ENCODE data around the gene RAB11A.
A peak's percentile ranks its signal among the peaks of the same experiment; 100 is the strongest.
"Not testable (repeated sequence)": the region's sequence is repeated elsewhere in the genome, so short reads cannot be mapped to it uniquely, and the experiment has no call there.

Gene RAB11A

DNA sequence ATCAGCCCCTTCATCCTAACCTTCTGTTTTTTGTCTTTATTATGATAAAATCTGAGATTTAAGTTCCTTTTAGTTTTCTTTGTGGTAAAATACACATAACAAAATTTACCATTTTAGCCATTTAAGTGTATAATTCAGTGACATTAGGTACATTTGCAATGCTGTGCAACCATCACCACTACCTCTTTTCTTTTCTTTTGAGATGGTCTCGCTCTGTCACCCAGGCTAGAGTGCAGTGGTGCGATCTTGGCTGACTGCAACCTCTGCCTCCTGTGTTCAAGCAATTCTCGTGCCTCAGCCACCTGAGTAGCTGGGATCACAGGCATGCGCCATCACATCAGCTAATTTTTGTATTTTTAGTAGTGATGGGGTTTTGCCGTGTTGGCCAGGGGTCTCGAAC, 6.2 kb upstream of the RAB11A start:
- Histone ChIP-seq H4K20me1 (ENCODE audit: control insufficient read depth, insufficient read depth, low read depth, low read length) (no peaks in the 10 kb centered on the region), H3K27ac (ENCODE audit: low read depth, low read length) (no peak overlapping the region), H3K4me2 (ENCODE audit: low read length) (peak overlapping the region; percentile 55), H3K27me3 (ENCODE audit: control insufficient read depth, low read length) (no peaks in the 10 kb centered on the region), H3K79me2 (ENCODE audit: control insufficient read depth, low read length) (no peaks in the 10 kb centered on the region), H3K9me3 (ENCODE audit: control insufficient read depth, insufficient read depth, low read length) (no peaks in the 10 kb centered on the region), H3F3A (ENCODE audit: control insufficient read depth, insufficient read depth) (peaks cover 6% of the 10 kb centered on the region; the same call in 1 of the 2 replicates), H3K9me2 (replicated peaks; ENCODE audit: control insufficient read depth, low read length) (no peaks in the 10 kb centered on the region), H3K4me1 (ENCODE audit: control insufficient read depth, low read length) (peaks cover 16% of the 10 kb centered on the region), H3K4me3 (ENCODE audit: low read length) (peak overlapping the region; percentile 12), H3K36me3 (ENCODE audit: control insufficient read depth, low read length) (no peaks in the 10 kb centered on the region)
- TF ChIP-seq, protein P1, sequence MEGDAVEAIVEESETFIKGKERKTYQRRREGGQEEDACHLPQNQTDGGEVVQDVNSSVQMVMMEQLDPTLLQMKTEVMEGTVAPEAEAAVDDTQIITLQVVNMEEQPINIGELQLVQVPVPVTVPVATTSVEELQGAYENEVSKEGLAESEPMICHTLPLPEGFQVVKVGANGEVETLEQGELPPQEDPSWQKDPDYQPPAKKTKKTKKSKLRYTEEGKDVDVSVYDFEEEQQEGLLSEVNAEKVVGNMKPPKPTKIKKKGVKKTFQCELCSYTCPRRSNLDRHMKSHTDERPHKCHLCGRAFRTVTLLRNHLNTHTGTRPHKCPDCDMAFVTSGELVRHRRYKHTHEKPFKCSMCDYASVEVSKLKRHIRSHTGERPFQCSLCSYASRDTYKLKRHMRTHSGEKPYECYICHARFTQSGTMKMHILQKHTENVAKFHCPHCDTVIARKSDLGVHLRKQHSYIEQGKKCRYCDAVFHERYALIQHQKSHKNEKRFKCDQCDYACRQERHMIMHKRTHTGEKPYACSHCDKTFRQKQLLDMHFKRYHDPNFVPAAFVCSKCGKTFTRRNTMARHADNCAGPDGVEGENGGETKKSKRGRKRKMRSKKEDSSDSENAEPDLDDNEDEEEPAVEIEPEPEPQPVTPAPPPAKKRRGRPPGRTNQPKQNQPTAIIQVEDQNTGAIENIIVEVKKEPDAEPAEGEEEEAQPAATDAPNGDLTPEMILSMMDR (IDR thresholded peaks at IDR 0.05; ENCODE audit: low read depth, low read length, poor library complexity, severe bottlenecking) = no peak
- no peak for TF ChIP-seq EZH2phosphoT487 (IDR thresholded peaks at IDR 0.05; ENCODE audit: borderline replicate concordance, low read length)

DNA sequence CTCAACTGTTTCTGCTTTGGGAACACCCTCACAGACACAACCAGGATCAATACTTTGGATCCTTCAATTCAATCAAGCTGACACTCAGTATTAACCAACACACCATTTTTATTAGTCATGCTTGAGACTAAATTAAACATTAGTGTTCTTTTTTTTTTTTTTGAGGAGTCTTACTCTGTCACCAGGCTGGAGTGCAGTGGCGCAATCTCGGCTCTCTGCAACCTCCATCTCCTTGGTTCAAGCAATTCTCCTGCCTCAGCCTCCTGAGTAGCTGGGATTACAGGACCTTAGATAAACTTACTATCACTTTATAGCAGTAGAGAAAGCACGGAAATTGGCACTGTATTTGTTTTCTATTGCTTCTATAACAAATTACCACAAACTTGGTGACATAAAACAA, 2.0 kb upstream of the RAB11A start:
- H3K4me1 ChIP-seq (ENCODE audit: control insufficient read depth, low read length) = peaks cover 34% of the 10 kb centered on the region
- TF ChIP-seq, protein P1 (IDR thresholded peaks at IDR 0.05; ENCODE audit: low read depth, low read length, poor library complexity, severe bottlenecking) = no peak
- no peak for TF ChIP-seq EZH2phosphoT487 (IDR thresholded peaks at IDR 0.05; ENCODE audit: borderline replicate concordance, low read length)
- H3K79me2 ChIP-seq (ENCODE audit: control insufficient read depth, low read length) = peaks cover 29% of the 10 kb centered on the region
- no peak overlapping the region for H3K27ac ChIP-seq (ENCODE audit: low read depth, low read length)
- no peak overlapping the region for H3K4me3 ChIP-seq (ENCODE audit: low read length)
- no peaks in the 10 kb centered on the region for H3K27me3 ChIP-seq (ENCODE audit: control insufficient read depth, low read length)
- H3K9me2 ChIP-seq (replicated peaks; ENCODE audit: control insufficient read depth, low read length) = no peaks in the 10 kb centered on the region
- no peak overlapping the region for H3K4me2 ChIP-seq (ENCODE audit: low read length)
- H3F3A ChIP-seq (ENCODE audit: control insufficient read depth, insufficient read depth) = no peaks in the 10 kb centered on the region
- H3K36me3 ChIP-seq (ENCODE audit: control insufficient read depth, low read length) = peaks cover 11% of the 10 kb centered on the region; the same call in 1 of the 2 replicates
- H3K9me3 ChIP-seq (ENCODE audit: control insufficient read depth, insufficient read depth, low read length) = no peaks in the 10 kb centered on the region
- H4K20me1 ChIP-seq (ENCODE audit: control insufficient read depth, insufficient read depth, low read depth, low read length) = peaks cover 3% of the 10 kb centered on the region; the same call in 1 of the 2 replicates

DNA sequence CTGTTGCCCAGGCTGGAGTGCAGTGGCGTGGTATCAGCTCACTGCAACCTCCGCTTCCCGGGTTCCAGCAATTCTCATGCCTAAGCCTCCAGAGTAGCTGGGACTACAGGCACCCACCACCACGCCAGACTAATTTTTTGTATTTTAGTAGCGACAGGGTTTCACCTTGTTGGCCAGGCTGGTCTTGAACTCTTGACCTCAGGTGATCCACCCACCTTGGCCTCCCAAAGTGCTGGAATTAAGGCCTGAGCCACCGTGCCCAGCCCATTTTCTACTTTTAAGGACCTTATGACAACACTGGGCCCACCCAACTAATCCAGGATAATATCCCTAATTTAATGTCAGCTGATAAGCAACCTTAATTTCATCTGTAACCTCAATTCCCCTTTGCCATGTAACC, 1.4 kb upstream of the RAB11A start:
- H4K20me1 ChIP-seq (ENCODE audit: control insufficient read depth, insufficient read depth, low read depth, low read length); H3K9me3 ChIP-seq (ENCODE audit: control insufficient read depth, insufficient read depth, low read length); H3F3A ChIP-seq (ENCODE audit: control insufficient read depth, insufficient read depth); H3K27ac ChIP-seq (ENCODE audit: low read depth, low read length); H3K27me3 ChIP-seq (ENCODE audit: control insufficient read depth, low read length); H3K4me3 ChIP-seq (ENCODE audit: low read length); H3K9me2 ChIP-seq (replicated peaks; ENCODE audit: control insufficient read depth, low read length): not testable (repeated sequence)
- H3K36me3 ChIP-seq (ENCODE audit: control insufficient read depth, low read length) = peaks cover 14% of the 10 kb centered on the region; the same call in 1 of the 2 replicates
- H3K4me1 ChIP-seq (ENCODE audit: control insufficient read depth, low read length) = peaks cover 29% of the 10 kb centered on the region
- peak overlapping the region; percentile 74; the same call in 1 of the 2 replicates for H3K4me2 ChIP-seq (ENCODE audit: low read length)
- H3K79me2 ChIP-seq (ENCODE audit: control insufficient read depth, low read length) = peaks cover 36% of the 10 kb centered on the region

DNA sequence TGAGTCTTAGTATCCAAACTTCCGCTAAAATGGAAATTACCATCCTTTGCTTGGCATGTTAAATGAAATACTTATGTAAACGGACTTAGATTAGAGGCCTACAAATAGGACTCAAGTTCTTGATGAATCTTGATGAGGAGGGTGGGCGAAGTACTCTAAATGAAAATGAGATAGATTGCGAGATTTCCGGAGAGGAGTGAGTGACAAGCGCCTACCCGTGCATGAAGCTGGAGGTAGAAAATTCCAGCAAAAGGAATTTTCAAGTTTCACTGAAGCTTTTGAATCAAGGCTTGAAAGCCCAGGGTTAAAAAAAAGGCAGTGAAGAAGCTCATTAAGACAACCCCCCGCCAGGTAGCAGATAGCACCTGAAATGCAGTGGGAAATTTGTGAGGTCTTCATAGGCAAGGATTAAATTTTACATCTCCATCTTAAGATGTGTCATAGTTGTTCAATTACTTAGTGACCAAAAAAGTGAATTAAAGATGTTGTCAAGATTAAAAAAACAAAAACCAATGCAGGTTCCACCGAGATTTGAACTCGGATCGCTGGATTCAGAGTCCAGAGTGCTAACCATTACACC, 655 bp upstream of the RAB11A start:
- Histone ChIP-seq H3K4me3 (ENCODE audit: low read length) (peak overlapping the region; percentile 93), H3K27ac (ENCODE audit: low read depth, low read length) (peak overlapping the region; percentile 66), H3K79me2 (ENCODE audit: control insufficient read depth, low read length) (peaks cover 43% of the 10 kb centered on the region), H4K20me1 (ENCODE audit: control insufficient read depth, insufficient read depth, low read depth, low read length) (peaks cover 6% of the 10 kb centered on the region), H3F3A (ENCODE audit: control insufficient read depth, insufficient read depth) (no peaks in the 10 kb centered on the region), H3K36me3 (ENCODE audit: control insufficient read depth, low read length) (peaks cover 14% of the 10 kb centered on the region; the same call in 1 of the 2 replicates), H3K9me3 (ENCODE audit: control insufficient read depth, insufficient read depth, low read length) (no peaks in the 10 kb centered on the region), H3K4me1 (ENCODE audit: control insufficient read depth, low read length) (peaks cover 25% of the 10 kb centered on the region), H3K4me2 (ENCODE audit: low read length) (peak overlapping the region; percentile 74), H3K27me3 (ENCODE audit: control insufficient read depth, low read length) (no peaks in the 10 kb centered on the region), H3K9me2 (replicated peaks; ENCODE audit: control insufficient read depth, low read length) (no peaks in the 10 kb centered on the region)
- TF ChIP-seq, protein P1 (IDR thresholded peaks at IDR 0.05; ENCODE audit: low read depth, low read length, poor library complexity, severe bottlenecking) = no peak
- no peak for TF ChIP-seq EZH2phosphoT487 (IDR thresholded peaks at IDR 0.05; ENCODE audit: borderline replicate concordance, low read length)

Data from DOHH2 (cell line).